GM12874 (cell line): Measurements from ENCODE around the gene CDKN2C.

Experiments
- TF ChIP-seq, protein P1 (sequence below): IDR thresholded peaks from 2 replicates; pipeline ENCODE4 v1.5.1; 2011; ENCODE audit warnings: low read depth, mild to moderate bottlenecking, control low read depth, low read length, moderate library complexity; ENCODE audit not compliant: insufficient read depth

CDKN2C gene

DNA sequence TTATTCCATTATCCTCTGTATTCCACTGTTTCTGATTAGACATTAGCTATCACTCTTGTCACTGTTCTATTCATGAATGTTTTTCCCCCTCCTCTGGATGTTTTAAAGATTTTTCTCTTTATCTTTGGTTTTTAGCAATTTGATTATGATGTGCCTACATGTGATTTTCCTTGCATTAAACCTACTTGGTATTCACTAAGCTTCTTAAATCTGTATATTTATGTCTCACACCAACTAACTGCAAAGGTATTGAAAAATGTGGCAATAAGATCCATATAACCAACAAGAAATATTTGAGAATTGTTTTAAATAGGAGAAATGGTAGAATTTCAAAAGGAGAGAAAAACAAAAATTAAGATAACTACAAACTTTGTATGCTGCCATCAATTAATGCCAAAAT is 35.2 kb upstream of the CDKN2C start:
- TF ChIP-seq, protein P1, sequence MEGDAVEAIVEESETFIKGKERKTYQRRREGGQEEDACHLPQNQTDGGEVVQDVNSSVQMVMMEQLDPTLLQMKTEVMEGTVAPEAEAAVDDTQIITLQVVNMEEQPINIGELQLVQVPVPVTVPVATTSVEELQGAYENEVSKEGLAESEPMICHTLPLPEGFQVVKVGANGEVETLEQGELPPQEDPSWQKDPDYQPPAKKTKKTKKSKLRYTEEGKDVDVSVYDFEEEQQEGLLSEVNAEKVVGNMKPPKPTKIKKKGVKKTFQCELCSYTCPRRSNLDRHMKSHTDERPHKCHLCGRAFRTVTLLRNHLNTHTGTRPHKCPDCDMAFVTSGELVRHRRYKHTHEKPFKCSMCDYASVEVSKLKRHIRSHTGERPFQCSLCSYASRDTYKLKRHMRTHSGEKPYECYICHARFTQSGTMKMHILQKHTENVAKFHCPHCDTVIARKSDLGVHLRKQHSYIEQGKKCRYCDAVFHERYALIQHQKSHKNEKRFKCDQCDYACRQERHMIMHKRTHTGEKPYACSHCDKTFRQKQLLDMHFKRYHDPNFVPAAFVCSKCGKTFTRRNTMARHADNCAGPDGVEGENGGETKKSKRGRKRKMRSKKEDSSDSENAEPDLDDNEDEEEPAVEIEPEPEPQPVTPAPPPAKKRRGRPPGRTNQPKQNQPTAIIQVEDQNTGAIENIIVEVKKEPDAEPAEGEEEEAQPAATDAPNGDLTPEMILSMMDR = no peak

DNA sequence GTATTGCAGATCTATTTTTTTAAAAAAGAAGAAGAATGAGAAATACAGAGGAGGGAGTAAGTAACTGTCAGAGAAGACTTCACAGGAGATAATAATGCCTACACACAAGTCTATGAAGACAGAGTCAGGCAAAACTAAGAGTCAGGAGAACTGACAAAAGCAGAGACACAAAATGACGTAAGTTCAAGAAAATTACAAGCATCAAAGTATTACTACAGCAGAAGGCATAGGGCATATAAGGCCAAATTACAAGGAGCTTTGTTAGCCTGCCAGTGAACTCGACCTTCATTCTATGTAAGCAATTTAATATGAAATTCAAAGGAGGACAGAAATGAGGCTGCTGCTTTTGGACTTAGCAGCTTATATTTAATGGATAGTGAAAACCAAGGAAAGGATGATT is 33.7 kb upstream of the CDKN2C start:
- TF ChIP-seq, protein P1 = no peak

DNA sequence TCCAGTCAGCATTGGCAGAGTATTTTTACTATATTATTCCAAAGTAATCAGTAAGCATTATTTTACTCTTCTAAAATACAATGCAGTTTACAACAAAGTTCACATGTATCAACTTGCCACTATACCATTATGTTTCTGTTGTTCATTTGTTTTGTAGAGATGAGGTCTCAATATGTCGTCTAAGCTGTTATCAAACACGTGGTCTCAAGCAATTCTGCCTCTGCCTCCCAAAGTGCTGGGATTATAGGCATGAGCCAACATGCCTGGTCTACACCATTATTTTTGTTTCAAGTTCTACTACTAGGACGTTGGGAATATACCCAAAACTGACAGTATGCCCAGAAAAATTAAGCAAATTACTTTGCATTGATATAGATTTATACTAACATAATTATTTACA is 29.8 kb upstream of the CDKN2C start:
- TF ChIP-seq, protein P1 = no peak

DNA sequence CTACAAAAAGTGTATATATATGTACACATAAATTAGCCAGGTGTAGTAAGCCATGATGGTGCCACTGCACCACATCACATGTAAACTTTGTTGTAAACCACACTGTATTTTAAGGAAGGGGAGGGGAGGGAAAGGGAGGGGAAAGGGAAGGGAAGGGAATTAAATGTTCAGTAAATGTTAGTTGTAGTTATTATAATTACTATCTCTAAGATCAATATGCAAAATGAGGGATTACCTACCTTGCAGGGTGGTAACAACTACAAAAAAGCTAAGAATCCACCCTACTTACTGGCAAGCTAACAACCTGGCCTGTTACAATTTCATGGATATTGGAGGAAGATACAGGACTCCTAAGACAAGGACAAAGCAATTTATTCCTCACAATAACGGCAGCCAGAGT is 27.7 kb upstream of the CDKN2C start:
- TF ChIP-seq, protein P1 = no peak

DNA sequence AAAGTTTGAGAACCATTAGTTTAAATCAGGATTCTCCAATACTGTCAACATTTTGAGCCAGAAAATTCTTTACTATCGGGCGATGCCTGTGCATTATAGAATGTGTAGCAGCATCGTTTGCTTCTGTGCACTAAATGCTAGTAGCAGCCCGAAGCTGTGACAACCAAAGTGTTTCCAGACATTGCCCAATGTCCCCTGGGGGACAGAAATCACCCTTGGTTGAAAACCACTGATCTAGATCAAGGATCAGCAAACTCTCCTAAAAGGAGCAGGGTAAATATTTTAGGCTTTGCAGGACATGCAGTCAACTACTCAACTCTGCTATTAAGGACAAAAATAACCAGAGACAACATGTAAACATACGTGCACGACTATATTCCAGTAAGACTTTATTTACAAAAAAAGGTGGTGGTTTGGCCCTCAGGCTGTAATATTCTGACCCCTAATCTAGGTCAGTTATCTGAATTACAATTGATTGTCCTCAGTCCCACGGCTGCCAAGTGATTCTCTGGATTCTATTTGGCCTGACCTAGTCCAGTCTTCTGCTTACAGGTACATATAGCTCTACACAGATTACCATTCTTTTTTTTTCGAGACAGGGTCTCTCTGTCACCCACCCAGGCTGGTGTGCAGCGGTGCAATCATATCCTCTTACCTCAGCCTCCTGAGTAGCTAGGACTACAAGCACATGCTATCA is 20.6 kb upstream of the CDKN2C start:
- TF ChIP-seq, protein P1 = no peak

- TF ChIP-seq, protein P1 = no peak
Observed at GRCh38 chr1:50950396-50950795, 19.6 kb upstream of the CDKN2C start.

DNA sequence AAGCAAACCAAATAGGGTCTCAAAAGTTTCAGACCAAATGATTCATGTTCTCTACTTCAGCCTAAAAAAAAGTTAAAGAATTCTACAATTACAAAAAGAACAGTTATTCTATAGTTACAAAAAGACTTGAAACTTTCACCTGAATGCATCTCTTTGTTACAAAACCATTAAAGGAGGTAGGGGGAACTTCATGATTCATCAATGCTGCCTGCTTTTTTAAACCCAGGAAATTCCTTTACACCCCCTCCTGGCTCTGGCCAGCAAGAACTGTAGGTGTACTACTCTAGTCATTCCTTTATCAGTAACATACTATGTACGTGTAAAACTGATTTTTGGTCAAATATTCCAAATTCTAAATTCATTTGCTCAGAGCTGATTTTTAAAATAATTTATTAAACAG is 14.9 kb upstream of the CDKN2C start:
- TF ChIP-seq, protein P1 = no peak
